Activated T-helper 17 cell treated with anti-CD3 and anti-CD28 coated beads, Interleukin-2, amount 50 U/mL, for 72 hours (primary cell): Measurements from ENCODE around the gene COL18A1. TPM values are rescaled to one million over a fixed set of nuclear protein-coding genes. Genes with fewer than 3 reads are reported as not detected.

Source experiments
- ATAC-seq: fragments of 150-1000 bp; cut with Tn5 transposase; replicated peaks from 2 replicates; pipeline ENCODE4 v1.10.0; 2021; ENCODE audit warnings: mild to moderate bottlenecking, moderate library complexity
- H3K27ac Mint-ChIP-seq: one replicate; pipeline ENCODE4 v1.8.0; 2022; ENCODE audit warnings: mixed read lengths
- H3K27me3 Mint-ChIP-seq: one replicate; pipeline ENCODE4 v1.8.0; 2022; ENCODE audit warnings: mixed read lengths
- H3K36me3 Mint-ChIP-seq: one replicate; pipeline ENCODE4 v1.8.0; 2022; ENCODE audit warnings: low read depth, mild to moderate bottlenecking, mixed read lengths
- H3K4me1 Mint-ChIP-seq: one replicate; pipeline ENCODE4 v1.8.0; 2022; ENCODE audit warnings: mixed read lengths
- H3K4me3 Mint-ChIP-seq: one replicate; pipeline ENCODE4 v1.8.0; 2022; ENCODE audit warnings: mild to moderate bottlenecking, mixed read lengths
- H3K9me3 Mint-ChIP-seq: one replicate; pipeline ENCODE4 v1.8.0; 2022; ENCODE audit warnings: mixed read lengths
- total RNA-seq, 2 donors: library from RNA; stranded (reverse); gene quantifications; one replicate each; pipeline ENCODE4 v1.2.3, GENCODE V29; 2022

The COL18A1 gene
- total RNA-seq, 2 donors from 2014 or later = 3.2 to 3.9 TPM

DNA sequence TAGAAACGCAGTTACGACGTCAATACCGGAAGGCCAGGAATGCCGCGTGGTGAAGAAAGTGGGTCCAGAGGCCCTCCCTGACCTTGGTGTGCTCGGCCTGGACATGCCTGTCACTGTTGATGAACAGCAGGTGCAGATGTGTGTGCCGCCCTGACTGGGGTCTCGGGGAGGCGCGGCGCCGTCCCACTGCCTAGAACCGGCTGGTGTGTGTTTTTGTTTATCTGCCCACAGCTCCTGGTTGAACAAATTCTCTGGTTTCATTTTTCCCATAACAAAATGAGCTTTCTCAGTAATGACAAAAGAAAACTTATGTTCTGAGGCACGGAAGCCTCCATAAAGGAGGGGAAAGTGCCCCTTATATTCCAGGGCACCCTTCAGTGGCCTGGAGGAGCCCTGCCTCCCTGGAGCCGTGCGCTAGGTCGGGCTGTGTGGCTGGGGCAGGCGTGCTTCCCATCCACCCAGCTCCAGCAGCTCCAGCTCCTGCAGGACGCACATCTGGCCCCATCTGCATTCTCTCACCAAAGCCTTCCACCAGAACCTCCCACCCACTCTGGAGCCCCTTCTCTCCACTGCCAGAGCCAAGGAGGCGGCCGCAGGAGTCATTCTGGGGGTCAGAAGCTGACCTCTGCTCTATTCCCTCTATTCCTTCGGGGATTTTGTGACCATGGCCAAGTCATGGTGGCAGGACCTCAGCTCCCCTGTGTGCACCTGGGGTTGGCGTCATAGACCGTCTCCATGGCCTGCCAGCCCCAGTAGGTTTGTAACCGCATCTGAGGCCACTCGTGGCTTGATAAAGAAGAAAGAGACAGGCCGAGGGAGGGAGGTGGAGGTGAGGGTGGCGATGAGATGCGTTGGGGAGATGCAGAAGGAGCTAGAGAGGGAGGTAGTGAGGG lies 20.1 kb upstream of the COL18A1 start:
- Mint-ChIP-seq H3K27me3 (peaks cover 16% of the 10 kb centered on the region), H3K4me1 (peaks cover 4% of the 10 kb centered on the region), H3K4me3 (no peak overlapping the region), H3K9me3 (no peaks in the 10 kb centered on the region), H3K27ac (no peak overlapping the region), H3K36me3 (no peaks in the 10 kb centered on the region)
- ATAC-seq = no peak

GRCh38 chr21:45385549-45386050 lies 19.4 kb upstream of the COL18A1 start:
- Mint-ChIP-seq H3K4me3 (no peak overlapping the region), H3K4me1 (peaks cover 3% of the 10 kb centered on the region), H3K27ac (no peak overlapping the region), H3K27me3 (peaks cover 15% of the 10 kb centered on the region), H3K9me3 (no peaks in the 10 kb centered on the region), H3K36me3 (no peaks in the 10 kb centered on the region)
- no peak for ATAC-seq

GRCh38 chr21:45386336-45386727 lies 18.6 kb upstream of the COL18A1 start:
- Mint-ChIP-seq H3K27me3 (peaks cover 12% of the 10 kb centered on the region), H3K9me3 (no peaks in the 10 kb centered on the region), H3K4me1 (no peaks in the 10 kb centered on the region), H3K27ac (no peak overlapping the region), H3K4me3 (no peak overlapping the region), H3K36me3 (no peaks in the 10 kb centered on the region)
- ATAC-seq = no peak

DNA sequence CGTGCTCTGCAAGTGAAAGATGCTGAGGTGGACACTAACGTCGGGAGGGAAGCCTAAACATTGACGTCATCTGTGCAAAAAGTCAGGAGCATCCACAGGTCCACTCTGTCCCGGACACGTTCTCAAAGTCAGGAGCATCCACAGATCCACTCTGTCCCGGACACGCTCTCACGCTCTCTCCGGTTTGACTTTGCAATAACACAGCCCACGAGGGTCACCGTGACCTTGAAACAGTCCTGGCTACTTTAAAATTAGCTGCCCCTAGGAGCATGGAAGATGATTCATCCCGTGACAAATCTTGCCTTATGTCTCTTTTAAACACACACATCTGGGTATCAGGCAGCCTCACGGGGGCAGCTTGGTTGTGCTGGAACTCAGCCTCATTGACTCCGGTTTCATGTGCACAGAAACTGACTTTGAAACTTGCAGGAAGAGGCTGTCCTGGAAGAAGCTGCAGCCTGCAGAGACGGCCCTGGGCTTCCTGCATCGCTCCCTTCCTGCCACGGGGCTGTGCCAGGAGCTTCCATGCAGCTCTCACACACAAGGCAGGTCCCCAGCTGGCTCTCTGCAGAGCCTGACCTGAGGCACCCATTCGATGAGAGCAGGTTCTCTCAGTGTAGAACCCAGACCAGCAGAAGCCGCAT lies 18.1 kb upstream of the COL18A1 start:
- no peak for ATAC-seq
- no peak overlapping the region for H3K27ac Mint-ChIP-seq
- no peaks in the 10 kb centered on the region for H3K4me1 Mint-ChIP-seq
- H3K36me3 Mint-ChIP-seq = no peaks in the 10 kb centered on the region
- no peaks in the 10 kb centered on the region for H3K9me3 Mint-ChIP-seq
- no peak overlapping the region for H3K4me3 Mint-ChIP-seq
- peaks cover 18% of the 10 kb centered on the region for H3K27me3 Mint-ChIP-seq

GRCh38 chr21:45387506-45387905 lies 17.5 kb upstream of the COL18A1 start:
- H3K4me1 Mint-ChIP-seq = no peaks in the 10 kb centered on the region
- no peak overlapping the region for H3K4me3 Mint-ChIP-seq
- H3K27me3 Mint-ChIP-seq = peaks cover 16% of the 10 kb centered on the region
- H3K36me3 Mint-ChIP-seq = no peaks in the 10 kb centered on the region
- no peak overlapping the region for H3K27ac Mint-ChIP-seq
- H3K9me3 Mint-ChIP-seq = no peaks in the 10 kb centered on the region
- ATAC-seq = no peak

- ATAC-seq = no peak
- H3K36me3 Mint-ChIP-seq = no peaks in the 10 kb centered on the region
- peaks cover 12% of the 10 kb centered on the region for H3K27me3 Mint-ChIP-seq
- H3K9me3 Mint-ChIP-seq = no peaks in the 10 kb centered on the region
- no peak overlapping the region for H3K27ac Mint-ChIP-seq
- H3K4me1 Mint-ChIP-seq = no peaks in the 10 kb centered on the region
- no peak overlapping the region for H3K4me3 Mint-ChIP-seq
These were observed 16.9 kb upstream of the COL18A1 start for GRCh38 chr21:45388011-45388521.

DNA sequence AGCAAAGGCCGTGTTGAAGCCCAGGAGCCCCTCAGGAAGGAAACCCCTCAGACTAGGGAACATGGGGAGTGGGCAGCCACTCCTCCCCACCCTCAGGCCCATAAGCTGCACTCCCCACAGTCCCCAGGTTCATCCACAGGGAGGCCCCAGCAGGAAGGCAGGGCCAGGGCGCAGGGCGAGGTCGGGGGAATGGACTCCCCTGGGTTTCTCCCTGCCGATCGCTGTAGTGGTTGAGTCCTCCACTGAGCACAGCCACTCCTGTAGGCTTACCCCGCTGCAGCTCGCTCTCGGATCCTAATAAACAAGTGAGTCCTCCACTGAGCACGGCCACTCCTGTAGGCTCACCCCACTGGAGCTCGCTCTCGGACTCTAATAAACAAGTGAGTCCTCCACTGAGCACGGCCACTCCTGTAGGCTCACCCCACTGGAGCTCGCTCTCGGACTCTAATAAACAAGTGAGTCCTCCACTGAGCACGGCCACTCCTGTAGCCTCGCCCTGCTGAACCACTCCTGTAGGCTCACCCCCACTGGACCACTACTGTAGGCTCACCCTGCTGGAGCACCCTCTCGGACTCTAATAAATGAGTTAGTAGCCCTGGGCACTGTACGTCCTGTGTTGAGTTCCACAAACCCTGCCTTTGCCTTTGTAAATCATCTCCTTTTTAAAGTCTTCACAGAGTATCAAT lies 16.2 kb upstream of the COL18A1 start:
- no peaks in the 10 kb centered on the region for H3K36me3 Mint-ChIP-seq
- H3K27me3 Mint-ChIP-seq = peaks cover 12% of the 10 kb centered on the region
- no peak for ATAC-seq
- H3K9me3 Mint-ChIP-seq = no peaks in the 10 kb centered on the region
- no peaks in the 10 kb centered on the region for H3K4me1 Mint-ChIP-seq
- no peak overlapping the region for H3K27ac Mint-ChIP-seq
- H3K4me3 Mint-ChIP-seq = no peak overlapping the region

- H3K27ac Mint-ChIP-seq = no peak overlapping the region
- no peaks in the 10 kb centered on the region for H3K36me3 Mint-ChIP-seq
- H3K4me1 Mint-ChIP-seq = no peaks in the 10 kb centered on the region
- no peak overlapping the region for H3K4me3 Mint-ChIP-seq
- H3K9me3 Mint-ChIP-seq = no peaks in the 10 kb centered on the region
- ATAC-seq = no peak
- peaks cover 9% of the 10 kb centered on the region for H3K27me3 Mint-ChIP-seq
These were observed 14.7 kb upstream of the COL18A1 start for GRCh38 chr21:45390121-45390751.

GRCh38 chr21:45390831-45391742 lies 13.9 kb upstream of the COL18A1 start:
- H3K36me3 Mint-ChIP-seq = no peaks in the 10 kb centered on the region
- H3K27ac Mint-ChIP-seq = no peak overlapping the region
- no peak overlapping the region for H3K4me3 Mint-ChIP-seq
- ATAC-seq = no peak
- H3K9me3 Mint-ChIP-seq = no peaks in the 10 kb centered on the region
- peaks cover 8% of the 10 kb centered on the region for H3K27me3 Mint-ChIP-seq
- no peaks in the 10 kb centered on the region for H3K4me1 Mint-ChIP-seq

DNA sequence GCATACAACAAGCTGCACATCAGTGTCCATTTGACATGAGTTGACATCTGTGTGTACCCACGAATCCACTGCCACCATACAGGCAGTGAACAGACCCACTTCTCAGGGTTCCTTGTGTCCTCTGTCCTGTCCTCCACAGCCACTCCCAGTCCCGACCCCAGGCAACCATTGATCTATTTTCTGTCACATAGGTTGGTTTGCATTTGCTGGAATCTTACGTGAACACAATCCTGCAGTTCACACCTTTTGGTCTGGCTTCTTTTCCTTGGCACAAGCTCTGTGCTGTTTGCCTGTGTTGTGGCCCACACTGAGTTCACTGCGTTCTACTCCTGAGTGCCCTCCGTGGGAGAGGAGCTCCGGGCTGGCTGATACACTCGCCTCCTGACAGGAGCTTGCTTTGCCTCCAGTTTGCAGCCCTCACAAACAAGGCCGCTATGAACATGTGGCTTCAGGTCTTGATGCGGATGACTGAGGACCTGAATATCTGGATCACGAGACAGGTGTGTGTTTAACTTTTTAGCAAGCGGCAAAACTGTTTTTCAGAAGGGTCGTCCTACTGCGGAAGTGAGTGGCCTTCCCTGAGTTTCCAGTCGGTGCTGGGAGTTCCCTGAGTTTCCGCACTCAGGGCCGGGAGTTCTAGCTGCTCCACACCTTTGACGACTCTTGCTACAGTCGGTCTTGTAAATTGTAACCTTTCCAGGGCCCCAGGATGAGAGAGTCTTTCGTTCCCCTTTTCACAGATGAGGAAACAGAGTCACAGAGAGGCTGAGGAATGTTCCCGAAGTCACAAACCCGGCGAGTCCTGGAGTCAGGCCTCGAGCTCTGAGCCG lies 13.0 kb upstream of the COL18A1 start:
- H3K36me3 Mint-ChIP-seq = no peaks in the 10 kb centered on the region
- no peak for ATAC-seq
- H3K27ac Mint-ChIP-seq = no peak overlapping the region
- H3K9me3 Mint-ChIP-seq = no peaks in the 10 kb centered on the region
- no peak overlapping the region for H3K4me3 Mint-ChIP-seq
- no peaks in the 10 kb centered on the region for H3K4me1 Mint-ChIP-seq
- peaks cover 13% of the 10 kb centered on the region for H3K27me3 Mint-ChIP-seq

DNA sequence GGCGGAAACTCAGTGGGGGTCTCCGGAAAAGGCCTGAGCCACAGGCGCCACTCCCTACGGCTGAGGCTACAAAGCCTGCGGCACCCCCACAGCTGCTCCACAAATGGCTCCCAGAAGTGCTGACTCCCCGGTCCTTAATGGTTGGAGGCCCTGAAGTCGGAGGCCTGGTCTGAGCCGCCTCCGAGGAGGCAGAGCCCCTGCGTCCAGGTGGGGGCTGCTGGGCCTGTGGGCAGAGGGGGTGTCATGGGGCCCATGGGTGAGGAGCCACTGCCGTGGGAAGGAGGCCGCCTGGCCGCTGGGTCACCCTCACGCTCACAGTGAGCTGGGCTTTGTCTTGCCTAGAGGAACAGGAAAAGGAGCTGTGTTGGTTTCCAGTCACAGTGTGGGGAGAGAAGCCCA lies 12.4 kb upstream of the COL18A1 start:
- H3K36me3 Mint-ChIP-seq = no peaks in the 10 kb centered on the region
- H3K4me3 Mint-ChIP-seq = no peak overlapping the region
- H3K9me3 Mint-ChIP-seq = no peaks in the 10 kb centered on the region
- H3K27me3 Mint-ChIP-seq = peaks cover 15% of the 10 kb centered on the region
- H3K27ac Mint-ChIP-seq = no peak overlapping the region
- ATAC-seq = no peak
- H3K4me1 Mint-ChIP-seq = no peaks in the 10 kb centered on the region

GRCh38 chr21:45393021-45393420 lies 11.9 kb upstream of the COL18A1 start:
- Mint-ChIP-seq H3K27ac (no peak overlapping the region), H3K27me3 (peaks cover 15% of the 10 kb centered on the region), H3K36me3 (no peaks in the 10 kb centered on the region), H3K4me1 (no peaks in the 10 kb centered on the region), H3K4me3 (no peak overlapping the region), H3K9me3 (no peaks in the 10 kb centered on the region)
- no peak for ATAC-seq
